Stimulated activated CD4-positive, alpha-beta T cell treated with anti-CD3 and anti-CD28 coated beads, Interleukin-2, amount 100 ng/mL, for 48 hours (primary cell): ENCODE results near the gene SPATA3.
A peak's percentile ranks its signal among the peaks of the same experiment; 100 is the strongest.

ENCODE experiments used
- DNase-seq, 2 donors: peaks; one replicate each; pipeline ENCODE4 v3.0.0-alpha.2; 2020

SPATA3 gene

GRCh38 chr2:230968921-230969658 lies 26.8 kb upstream of the SPATA3 start:
- no peak for DNase-seq

GRCh38 chr2:230969659-230970015 lies 26.3 kb upstream of the SPATA3 start:
- DNase-seq, result no peak

- DNase-seq, result no peak
Measured at GRCh38 chr2:230972046-230972445, 23.9 kb upstream of the SPATA3 start.

- DNase-seq, result peak; percentile 40 to 60
Measured at GRCh38 chr2:230974096-230974913, 21.6 kb upstream of the SPATA3 start.

GRCh38 chr2:230975927-230976326 lies 20.0 kb upstream of the SPATA3 start:
- DNase-seq, result no peak

- DNase-seq, result no peak
Measured at GRCh38 chr2:230976671-230977171, 19.2 kb upstream of the SPATA3 start.

- DNase-seq, result no peak
Measured at GRCh38 chr2:230980468-230980867, 15.5 kb upstream of the SPATA3 start.

- DNase-seq, result no peak
Measured at GRCh38 chr2:230981704-230982103, 14.2 kb upstream of the SPATA3 start.

GRCh38 chr2:230982126-230982525 lies 13.8 kb upstream of the SPATA3 start:
- DNase-seq, result no peak

- no peak for DNase-seq
Measured at GRCh38 chr2:230982528-230982927, 13.4 kb upstream of the SPATA3 start.

- DNase-seq, result no peak
Measured at GRCh38 chr2:230983566-230983965, 12.4 kb upstream of the SPATA3 start.

- peak; percentile 54 to 56 for DNase-seq
Measured at GRCh38 chr2:230984393-230985220, 11.3 kb upstream of the SPATA3 start.

- DNase-seq, result no peak
Measured at GRCh38 chr2:230985519-230986231, 10.2 kb upstream of the SPATA3 start.

GRCh38 chr2:230986520-230987136 lies 9.3 kb upstream of the SPATA3 start:
- DNase-seq, result no peak

GRCh38 chr2:230987137-230988020 lies 8.5 kb upstream of the SPATA3 start:
- peak; percentile 86 to 89 for DNase-seq

GRCh38 chr2:230989731-230990130 lies 6.2 kb upstream of the SPATA3 start:
- no peak for DNase-seq

- DNase-seq, result no peak
Measured at GRCh38 chr2:230990131-230990898, 5.6 kb upstream of the SPATA3 start.

- DNase-seq, result no peak
Measured at GRCh38 chr2:230990899-230991150, 5.1 kb upstream of the SPATA3 start.

GRCh38 chr2:230991598-230991997 lies 4.3 kb upstream of the SPATA3 start:
- no peak for DNase-seq

GRCh38 chr2:230996661-230997060 lies 740 bp downstream of the SPATA3 start:
- no peak for DNase-seq

GRCh38 chr2:230998882-230999281 lies 3.0 kb downstream of the SPATA3 start:
- no peak for DNase-seq
